ENCODE data around the gene CARS2.

The CARS2 gene

DNA sequence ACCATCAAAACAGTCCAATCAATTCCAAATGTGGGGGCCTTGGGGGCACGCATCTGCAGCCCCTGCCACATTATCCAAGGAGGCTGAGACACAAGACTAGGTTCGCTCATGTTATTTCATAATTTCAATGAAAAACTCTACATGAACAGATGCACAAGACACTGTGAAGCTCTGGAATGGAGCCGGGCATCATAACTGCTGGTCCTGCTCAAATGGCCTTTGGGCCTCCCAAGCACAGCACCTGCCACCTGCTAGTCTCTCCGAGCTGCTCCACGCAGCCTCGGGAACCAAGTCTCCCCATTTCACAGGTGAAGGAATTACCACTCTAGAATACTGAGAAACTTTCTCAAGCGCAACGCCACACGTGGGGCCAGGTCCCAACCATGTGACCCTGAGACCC is 16.9 kb downstream of the CARS2 start:
- Mint-ChIP-seq H3K27ac (no peak overlapping the region), H3K4me3 (no peak overlapping the region), H3K4me1 (peaks cover 6% of the 10 kb centered on the region), H3K9me3 (no peaks in the 10 kb centered on the region), H3K27me3 (ENCODE audit: low read depth) (no peaks in the 10 kb centered on the region), H3K36me3 (ENCODE audit: low read depth) (peaks cover 41% of the 10 kb centered on the region)
- TF ChIP-seq, protein P1, sequence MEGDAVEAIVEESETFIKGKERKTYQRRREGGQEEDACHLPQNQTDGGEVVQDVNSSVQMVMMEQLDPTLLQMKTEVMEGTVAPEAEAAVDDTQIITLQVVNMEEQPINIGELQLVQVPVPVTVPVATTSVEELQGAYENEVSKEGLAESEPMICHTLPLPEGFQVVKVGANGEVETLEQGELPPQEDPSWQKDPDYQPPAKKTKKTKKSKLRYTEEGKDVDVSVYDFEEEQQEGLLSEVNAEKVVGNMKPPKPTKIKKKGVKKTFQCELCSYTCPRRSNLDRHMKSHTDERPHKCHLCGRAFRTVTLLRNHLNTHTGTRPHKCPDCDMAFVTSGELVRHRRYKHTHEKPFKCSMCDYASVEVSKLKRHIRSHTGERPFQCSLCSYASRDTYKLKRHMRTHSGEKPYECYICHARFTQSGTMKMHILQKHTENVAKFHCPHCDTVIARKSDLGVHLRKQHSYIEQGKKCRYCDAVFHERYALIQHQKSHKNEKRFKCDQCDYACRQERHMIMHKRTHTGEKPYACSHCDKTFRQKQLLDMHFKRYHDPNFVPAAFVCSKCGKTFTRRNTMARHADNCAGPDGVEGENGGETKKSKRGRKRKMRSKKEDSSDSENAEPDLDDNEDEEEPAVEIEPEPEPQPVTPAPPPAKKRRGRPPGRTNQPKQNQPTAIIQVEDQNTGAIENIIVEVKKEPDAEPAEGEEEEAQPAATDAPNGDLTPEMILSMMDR (IDR thresholded peaks at IDR 0.05; ENCODE audit: unreplicated experiment in 3 of 3) = no peak

DNA sequence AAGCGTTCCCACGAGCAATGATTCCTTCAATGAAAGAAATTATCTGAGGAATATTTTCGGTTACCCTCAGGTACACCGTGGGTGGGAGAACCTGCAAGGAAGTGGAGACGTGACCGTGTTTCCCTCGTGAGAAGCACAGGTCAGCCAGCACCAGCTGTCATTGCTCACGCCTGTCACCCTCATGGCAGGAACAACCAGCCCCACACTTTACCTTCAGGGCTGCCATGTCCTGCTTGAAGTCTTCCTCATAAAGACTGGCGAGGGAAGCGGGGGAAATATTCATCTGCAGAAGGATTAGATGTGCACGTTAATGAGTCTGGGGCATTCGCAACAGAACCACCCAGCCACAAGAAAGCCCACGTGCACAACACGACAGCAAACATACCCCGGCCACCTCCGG is 18.2 kb downstream of the CARS2 start:
- TF ChIP-seq, protein P1 (IDR thresholded peaks at IDR 0.05; ENCODE audit: unreplicated experiment in 3 of 3) = no peak
- Mint-ChIP-seq H3K4me1 (peaks cover 6% of the 10 kb centered on the region), H3K27me3 (ENCODE audit: low read depth) (no peaks in the 10 kb centered on the region), H3K36me3 (ENCODE audit: low read depth) (peaks cover 42% of the 10 kb centered on the region), H3K27ac (no peak overlapping the region), H3K9me3 (no peaks in the 10 kb centered on the region), H3K4me3 (no peak overlapping the region)

DNA sequence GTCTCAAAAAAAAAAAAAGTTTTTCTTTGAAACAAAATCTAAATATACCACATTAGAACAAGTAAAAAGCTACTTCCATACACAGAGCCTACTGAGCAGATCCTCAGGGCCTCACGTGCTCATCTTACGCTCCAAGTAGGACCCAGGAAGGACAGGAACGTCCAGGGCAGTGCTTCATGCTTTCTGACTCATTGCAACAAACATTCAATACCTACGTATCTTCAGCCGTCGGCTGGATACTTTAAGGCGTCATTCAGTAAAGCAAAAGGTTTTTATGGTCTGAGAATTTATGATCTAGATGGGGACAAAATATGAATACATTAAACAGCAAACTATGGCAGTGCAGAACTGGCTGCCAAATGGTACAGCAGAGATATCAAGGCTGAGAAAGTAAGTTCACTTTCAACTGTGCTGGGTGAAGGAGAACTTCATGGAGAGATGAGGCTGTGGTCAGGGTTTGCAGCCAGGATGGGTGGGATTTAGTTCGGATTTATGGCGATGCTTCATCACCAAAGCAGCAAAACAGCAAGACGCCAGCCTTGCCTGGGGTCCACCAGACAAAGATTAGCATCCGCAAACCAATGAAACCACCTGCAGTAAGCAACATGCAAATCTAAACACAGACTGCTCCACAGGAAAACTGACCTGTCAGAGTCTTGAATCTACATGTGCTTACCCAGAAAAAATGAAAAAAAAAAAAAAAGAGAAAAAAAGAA is 20.5 kb downstream of the CARS2 start:
- peak overlapping the region; percentile 8 to 49 (median 9) for H3K27ac Mint-ChIP-seq
- peaks cover 47% of the 10 kb centered on the region for H3K36me3 Mint-ChIP-seq (ENCODE audit: low read depth)

DNA sequence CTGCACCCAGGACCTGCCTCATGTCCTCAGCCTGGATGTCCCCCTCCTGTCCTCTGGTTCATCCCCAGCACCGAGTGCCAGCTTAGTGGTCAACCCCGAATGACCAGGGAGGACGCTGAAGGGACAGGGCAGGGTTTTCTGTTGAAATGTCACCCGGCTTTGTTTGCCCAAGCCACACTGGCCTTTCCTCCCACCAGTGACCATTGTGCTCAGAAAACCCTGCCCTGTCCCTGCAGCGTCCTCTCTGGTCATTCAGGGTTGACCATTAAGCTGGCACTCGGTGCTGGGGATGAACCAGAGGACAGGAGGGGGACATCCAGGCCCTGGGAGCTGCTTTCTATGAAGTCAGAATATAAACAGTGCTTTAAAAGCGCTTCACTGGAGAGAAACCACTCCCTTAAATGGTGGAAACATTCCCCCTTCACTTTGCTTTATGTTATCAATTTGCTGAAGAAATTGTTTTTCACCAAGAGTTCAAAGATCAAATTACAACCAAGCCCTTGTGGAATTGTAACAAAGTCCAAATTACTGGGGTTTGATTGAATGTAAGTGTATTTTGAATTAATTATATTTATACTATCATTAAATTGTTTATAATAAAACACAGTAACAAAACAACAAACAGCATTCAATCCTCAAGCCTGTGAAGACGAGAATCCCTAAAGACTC is 21.4 kb downstream of the CARS2 start:
- peaks cover 44% of the 10 kb centered on the region for H3K36me3 Mint-ChIP-seq (ENCODE audit: low read depth)
- H3K27ac Mint-ChIP-seq = peak overlapping the region in 1 of 3 experiments; percentile 49
- TF ChIP-seq, protein P1 (IDR thresholded peaks at IDR 0.05; ENCODE audit: unreplicated experiment in 3 of 3) = no peak
- H3K27me3 Mint-ChIP-seq (ENCODE audit: low read depth) = no peaks in the 10 kb centered on the region
- H3K4me3 Mint-ChIP-seq = no peak overlapping the region
- H3K9me3 Mint-ChIP-seq = no peaks in the 10 kb centered on the region
- H3K4me1 Mint-ChIP-seq = peaks cover 6% of the 10 kb centered on the region

More for the DNA sequence above, 20.5 kb downstream of the CARS2 start:
- TF ChIP-seq, protein P1 (IDR thresholded peaks at IDR 0.05; ENCODE audit: unreplicated experiment in 3 of 3) = no peak
- Mint-ChIP-seq H3K4me1 (peaks cover 6% of the 10 kb centered on the region), H3K27me3 (ENCODE audit: low read depth) (no peaks in the 10 kb centered on the region), H3K9me3 (no peaks in the 10 kb centered on the region), H3K4me3 (no peak overlapping the region)

DNA sequence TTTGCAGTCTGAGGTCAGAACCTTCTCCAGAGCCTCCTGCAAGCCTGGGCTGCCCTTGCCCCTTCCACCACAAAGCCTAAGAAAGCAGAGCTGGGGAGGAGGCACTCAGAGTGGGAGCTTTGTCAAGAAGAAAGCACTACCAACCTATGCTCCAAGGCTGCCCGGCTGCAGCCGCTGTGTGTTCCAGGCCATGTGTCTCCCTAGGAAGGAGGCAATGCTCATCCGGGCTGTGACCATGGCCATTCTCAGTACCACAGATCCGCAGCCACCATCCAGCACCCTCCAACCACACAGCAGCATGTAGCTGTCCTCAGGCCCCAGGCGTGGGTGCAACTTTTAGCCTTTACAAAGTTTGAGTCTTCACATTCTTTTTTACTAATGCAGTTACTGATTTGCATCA is 22.0 kb downstream of the CARS2 start:
- H3K27me3 Mint-ChIP-seq (ENCODE audit: low read depth) = no peaks in the 10 kb centered on the region
- H3K27ac Mint-ChIP-seq = no peak overlapping the region
- H3K4me1 Mint-ChIP-seq = peaks cover 6% of the 10 kb centered on the region
- H3K4me3 Mint-ChIP-seq = no peak overlapping the region
- no peaks in the 10 kb centered on the region for H3K9me3 Mint-ChIP-seq
- peaks cover 43% of the 10 kb centered on the region for H3K36me3 Mint-ChIP-seq (ENCODE audit: low read depth)
- TF ChIP-seq, protein P1 (IDR thresholded peaks at IDR 0.05; ENCODE audit: unreplicated experiment in 3 of 3) = no peak

Measured in nephron (organoid).